Activated naive CD8-positive, alpha-beta T cell treated with anti-CD3 and anti-CD28 coated beads for 36 hours (primary cell): Measurements from ENCODE around the gene ANLN. TPM values are rescaled to one million over a fixed set of nuclear protein-coding genes. Genes with fewer than 3 reads are reported as not detected.
"Not testable (repeated sequence)": the region's sequence is repeated elsewhere in the genome, so short reads cannot be mapped to it uniquely, and the experiment has no call there.

Experiments
- DNase-seq: peaks from one replicate; pipeline ENCODE4 v3.0.0; 2021
- H3K27ac Mint-ChIP-seq: one replicate; pipeline ENCODE4 v1.8.0; 2022; ENCODE audit warnings: mild to moderate bottlenecking, moderate library complexity, mixed read lengths
- H3K27me3 Mint-ChIP-seq: one replicate; pipeline ENCODE4 v1.8.0; 2022; ENCODE audit warnings: mild to moderate bottlenecking, mixed read lengths
- H3K36me3 Mint-ChIP-seq: one replicate; pipeline ENCODE4 v1.8.0; 2021; ENCODE audit warnings: mild to moderate bottlenecking, mixed read lengths
- H3K4me1 Mint-ChIP-seq: one replicate; pipeline ENCODE4 v1.8.0; 2021; ENCODE audit warnings: mixed read lengths
- H3K4me3 Mint-ChIP-seq: one replicate; pipeline ENCODE4 v1.8.0; 2022; ENCODE audit warnings: mild to moderate bottlenecking, moderate library complexity, mixed read lengths
- H3K9me3 Mint-ChIP-seq: one replicate; pipeline ENCODE4 v1.8.0; 2022; ENCODE audit warnings: mixed read lengths
- total RNA-seq, 2 experiments: library from RNA; stranded (reverse); gene quantifications; one replicate each; pipeline ENCODE4 v1.2.3, GENCODE V29; 2021

Gene ANLN
- total RNA-seq, 2 experiments from 2014 or later, result 38.6 to 44.6 TPM

GRCh38 chr7:36460811-36461429 is 71.3 kb downstream of the ANLN start:
- Mint-ChIP-seq H3K9me3 (no peaks in the 10 kb centered on the region), H3K27ac (no peak overlapping the region), H3K4me3 (no peak overlapping the region), H3K27me3 (no peaks in the 10 kb centered on the region), H3K4me1 (peaks cover 2% of the 10 kb centered on the region), H3K36me3 (no peaks in the 10 kb centered on the region)
- DNase-seq, result no peak

GRCh38 chr7:36462551-36463137 is 73.0 kb downstream of the ANLN start:
- Mint-ChIP-seq H3K4me1 (no peaks in the 10 kb centered on the region), H3K9me3 (no peaks in the 10 kb centered on the region), H3K36me3 (no peaks in the 10 kb centered on the region), H3K27me3 (no peaks in the 10 kb centered on the region), H3K4me3 (no peak overlapping the region), H3K27ac (no peak overlapping the region)
- DNase-seq, result no peak

- Mint-ChIP-seq H3K27ac (no peak overlapping the region), H3K4me1 (no peaks in the 10 kb centered on the region), H3K27me3 (no peaks in the 10 kb centered on the region)
Observed at GRCh38 chr7:36464271-36464670, 74.6 kb downstream of the ANLN start.

GRCh38 chr7:36466001-36466400 is 76.3 kb downstream of the ANLN start:
- not testable (repeated sequence) for DNase-seq, H3K4me3 Mint-ChIP-seq, H3K27me3 Mint-ChIP-seq, H3K4me1 Mint-ChIP-seq, H3K9me3 Mint-ChIP-seq, H3K36me3 Mint-ChIP-seq, H3K27ac Mint-ChIP-seq

More at GRCh38 chr7:36464271-36464670, 74.6 kb downstream of the ANLN start:
- H3K4me3 Mint-ChIP-seq, result no peak overlapping the region
- no peaks in the 10 kb centered on the region for H3K36me3 Mint-ChIP-seq
- H3K9me3 Mint-ChIP-seq, result no peaks in the 10 kb centered on the region
- no peak for DNase-seq

GRCh38 chr7:36468370-36469101 is 78.9 kb downstream of the ANLN start:
- Mint-ChIP-seq H3K36me3 (no peaks in the 10 kb centered on the region), H3K27me3 (peaks cover 3% of the 10 kb centered on the region), H3K9me3 (no peaks in the 10 kb centered on the region), H3K4me3 (no peak overlapping the region), H3K27ac (no peak overlapping the region), H3K4me1 (no peaks in the 10 kb centered on the region)
- no peak for DNase-seq

- DNase-seq, result no peak
- Mint-ChIP-seq H3K4me3 (no peak overlapping the region), H3K4me1 (peaks cover 6% of the 10 kb centered on the region), H3K27me3 (peaks cover 3% of the 10 kb centered on the region), H3K9me3 (no peaks in the 10 kb centered on the region), H3K36me3 (no peaks in the 10 kb centered on the region), H3K27ac (no peak overlapping the region)
Observed at GRCh38 chr7:36469236-36469635, 79.6 kb downstream of the ANLN start.

DNA sequence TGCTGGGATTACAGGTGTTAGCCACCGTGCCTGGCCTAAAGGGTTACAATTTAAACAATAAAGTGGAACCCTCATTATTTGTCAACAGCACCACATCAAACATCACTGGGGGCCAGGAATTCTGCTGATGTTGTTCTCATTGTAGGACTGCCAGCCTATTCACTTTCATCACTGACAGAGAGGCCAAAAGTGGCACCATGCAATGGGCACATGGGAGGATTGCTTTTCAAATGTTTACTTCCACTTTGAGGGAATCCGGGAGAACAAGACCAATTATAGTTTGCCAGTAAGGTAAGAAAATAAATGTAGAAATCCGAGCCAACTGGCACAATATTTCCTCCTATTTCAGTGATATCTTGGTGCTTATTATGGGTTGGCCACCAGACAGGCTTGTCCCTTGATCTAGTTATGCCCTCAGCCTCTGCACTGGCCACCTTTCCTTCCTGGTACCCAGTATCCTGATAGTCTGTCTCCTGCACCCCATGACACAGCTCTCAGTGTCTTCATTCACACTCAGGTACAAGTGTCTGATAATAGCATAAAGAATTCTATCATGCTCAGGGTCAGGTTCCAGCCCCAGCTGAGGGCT is 82.6 kb downstream of the ANLN start:
- peaks cover 3% of the 10 kb centered on the region for H3K27me3 Mint-ChIP-seq
- no peak overlapping the region for H3K4me3 Mint-ChIP-seq
- DNase-seq, result no peak
- peaks cover 2% of the 10 kb centered on the region for H3K36me3 Mint-ChIP-seq
- peaks cover 2% of the 10 kb centered on the region for H3K9me3 Mint-ChIP-seq
- no peak overlapping the region for H3K27ac Mint-ChIP-seq
- peaks cover 20% of the 10 kb centered on the region for H3K4me1 Mint-ChIP-seq

GRCh38 chr7:36473454-36474282 is 84.0 kb downstream of the ANLN start:
- Mint-ChIP-seq H3K4me1 (peaks cover 20% of the 10 kb centered on the region), H3K9me3 (peaks cover 2% of the 10 kb centered on the region), H3K4me3 (no peak overlapping the region), H3K36me3 (peaks cover 2% of the 10 kb centered on the region), H3K27ac (peak overlapping the region; percentile 55), H3K27me3 (peaks cover 3% of the 10 kb centered on the region)
- peak; percentile 27 for DNase-seq

DNA sequence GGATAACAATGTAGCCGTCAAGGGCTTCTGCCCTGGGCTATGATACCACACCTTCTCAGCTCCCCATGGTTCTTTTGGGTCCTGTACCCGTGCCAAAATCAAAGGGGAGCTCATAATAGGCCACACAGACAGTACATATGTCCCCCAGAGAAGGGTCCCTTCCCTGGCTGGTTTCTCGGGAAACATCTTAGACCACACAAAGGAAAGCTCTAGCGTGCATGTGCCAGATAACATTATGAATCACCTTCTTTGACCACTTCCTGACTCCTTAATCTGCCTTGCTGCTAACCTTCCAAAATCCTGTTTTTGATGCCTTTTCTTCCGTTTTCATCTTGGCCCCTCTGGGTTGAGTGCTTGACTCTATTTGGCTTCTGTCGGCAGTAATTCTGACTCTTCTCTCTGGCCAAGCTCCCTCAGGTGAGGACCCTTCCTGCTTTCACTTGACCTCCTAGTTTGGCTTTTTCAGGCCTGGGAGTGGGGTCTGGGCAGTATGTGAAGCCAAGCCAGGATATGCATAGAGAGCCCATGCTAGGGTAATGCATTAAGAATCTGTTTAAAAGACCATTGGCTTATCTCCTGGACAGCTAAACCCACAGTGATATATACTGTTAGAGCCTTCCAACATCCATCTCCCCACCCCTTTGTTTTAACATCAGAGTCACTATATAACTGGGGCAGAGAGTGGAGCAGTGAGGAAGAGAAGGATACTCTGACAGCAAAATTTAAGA is 84.8 kb downstream of the ANLN start:
- Mint-ChIP-seq H3K4me3 (peak overlapping the region; percentile 29), H3K36me3 (peaks cover 7% of the 10 kb centered on the region), H3K27me3 (peaks cover 3% of the 10 kb centered on the region), H3K9me3 (peaks cover 9% of the 10 kb centered on the region), H3K27ac (peak overlapping the region; percentile 76), H3K4me1 (peaks cover 24% of the 10 kb centered on the region)
- DNase-seq, result peak; percentile 3

- Mint-ChIP-seq H3K4me3 (no peak overlapping the region), H3K27me3 (peaks cover 3% of the 10 kb centered on the region), H3K27ac (peak overlapping the region; percentile 80), H3K4me1 (peaks cover 25% of the 10 kb centered on the region), H3K9me3 (peaks cover 14% of the 10 kb centered on the region), H3K36me3 (peaks cover 7% of the 10 kb centered on the region)
- DNase-seq, result no peak
Observed at GRCh38 chr7:36475011-36475342, 85.3 kb downstream of the ANLN start.

GRCh38 chr7:36475381-36475780 is 85.7 kb downstream of the ANLN start:
- H3K27me3 Mint-ChIP-seq, result peaks cover 3% of the 10 kb centered on the region
- H3K9me3 Mint-ChIP-seq, result peaks cover 17% of the 10 kb centered on the region
- H3K4me3 Mint-ChIP-seq, result no peak overlapping the region
- peaks cover 7% of the 10 kb centered on the region for H3K36me3 Mint-ChIP-seq
- H3K27ac Mint-ChIP-seq, result peak overlapping the region; percentile 80
- H3K4me1 Mint-ChIP-seq, result peaks cover 29% of the 10 kb centered on the region
- peak; percentile 8 for DNase-seq

GRCh38 chr7:36478745-36479144 is 89.1 kb downstream of the ANLN start:
- no peak overlapping the region for H3K4me3 Mint-ChIP-seq
- H3K36me3 Mint-ChIP-seq, result peaks cover 16% of the 10 kb centered on the region
- no peak for DNase-seq
- H3K9me3 Mint-ChIP-seq, result peaks cover 30% of the 10 kb centered on the region
- peaks cover 31% of the 10 kb centered on the region for H3K4me1 Mint-ChIP-seq
- H3K27ac Mint-ChIP-seq, result no peak overlapping the region
- H3K27me3 Mint-ChIP-seq, result no peaks in the 10 kb centered on the region

DNA sequence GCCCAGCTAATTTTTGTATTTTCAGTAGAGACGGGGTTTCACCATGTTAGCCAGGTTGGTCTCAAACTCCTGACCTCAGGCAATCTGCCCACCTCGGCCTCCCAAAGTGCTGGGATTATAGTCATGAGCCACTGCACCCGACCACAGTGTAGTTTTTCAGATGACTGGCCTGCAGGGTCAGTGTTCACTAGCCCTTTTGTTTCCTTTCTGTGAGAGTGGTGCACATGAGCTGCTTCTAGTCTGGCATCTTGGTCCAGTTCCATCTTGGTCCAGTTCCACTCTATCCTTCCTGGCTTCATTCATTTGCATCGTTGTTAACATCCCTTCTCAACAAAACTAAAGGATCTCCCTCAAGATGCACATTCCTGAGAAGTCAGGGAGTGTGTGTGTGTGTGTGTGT is 94.2 kb downstream of the ANLN start:
- Mint-ChIP-seq H3K9me3 (peaks cover 27% of the 10 kb centered on the region), H3K36me3 (peaks cover 14% of the 10 kb centered on the region), H3K4me1 (peaks cover 12% of the 10 kb centered on the region)
- not testable (repeated sequence) for H3K4me3 Mint-ChIP-seq, H3K27me3 Mint-ChIP-seq, H3K27ac Mint-ChIP-seq, DNase-seq

DNA sequence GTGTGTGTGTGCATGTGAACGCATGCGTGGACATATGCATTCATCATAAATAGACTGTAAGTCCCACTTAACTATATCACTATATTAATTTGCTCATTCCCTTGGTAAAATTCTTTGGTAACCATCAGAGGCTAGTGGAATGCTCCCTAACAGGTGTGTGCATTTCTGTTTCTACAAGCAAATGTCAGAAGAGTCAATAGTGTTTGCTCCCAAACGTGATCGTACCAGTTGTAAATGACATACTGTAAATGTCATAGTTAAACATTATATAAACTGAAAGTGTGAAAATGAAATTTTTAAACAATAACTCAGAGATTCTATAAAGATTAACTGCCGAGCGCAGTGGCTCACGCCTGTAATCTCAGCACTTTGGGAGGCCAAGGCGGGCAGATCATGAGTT is 94.6 kb downstream of the ANLN start:
- Mint-ChIP-seq H3K4me1 (peaks cover 9% of the 10 kb centered on the region), H3K36me3 (peaks cover 9% of the 10 kb centered on the region), H3K4me3 (no peak overlapping the region), H3K27me3 (no peaks in the 10 kb centered on the region), H3K27ac (no peak overlapping the region), H3K9me3 (peaks cover 23% of the 10 kb centered on the region)
- no peak for DNase-seq
